ENCODE data around the gene STPG4.

STPG4 gene

GRCh38 chr2:47180531-47180930 lies 25.4 kb upstream of the STPG4 start:
- ChIA-PET CTCF (interaction anchor here (0.7 to 1.3 kb wide), 4 partner anchors 10 to 142 kb away, joined by 3 read pairs; no protein-coding TSS in a partner anchor), POLR2A (no interaction called here)
- Histone ChIP-seq H3K4me1 (ENCODE audit: control insufficient read depth, insufficient read depth, low read length) (no peaks in the 10 kb centered on the region), H3K36me3 (ENCODE audit: control insufficient read depth in 2 of 2, insufficient read depth in 1 of 2, low read length in 2 of 2) (no peaks in the 10 kb centered on the region), H3K9me3 (ENCODE audit: control insufficient read depth, insufficient read depth, low read depth, low read length) (no peaks in the 10 kb centered on the region), H3K4me3 (ENCODE audit: low read depth, low read length) (no peak overlapping the region), H3K27ac (ENCODE audit: extremely low read depth, low read depth, low read length) (no peak overlapping the region)
- TF ChIP-seq ZNF248 (tag by site-specific recombination; IDR thresholded peaks at IDR 0.05) (no peak), ZIC2 (tag by site-specific recombination; IDR thresholded peaks at IDR 0.05) (no peak), ZNF791 (tag by site-specific recombination; IDR thresholded peaks at IDR 0.05) (no peak), ZNF146 (tag by site-specific recombination; IDR thresholded peaks at IDR 0.05) (no peak), ZNF132 (tag by site-specific recombination; IDR thresholded peaks at IDR 0.05; ENCODE audit: borderline replicate concordance) (no peak), KLF16 (tag by site-specific recombination; IDR thresholded peaks at IDR 0.05) (no peak), PATZ1 (tag by site-specific recombination; IDR thresholded peaks at IDR 0.05) (no peak), ZXDB (tag by site-specific recombination; IDR thresholded peaks at IDR 0.05) (no peak), ZNF416 (tag by site-specific recombination; IDR thresholded peaks at IDR 0.05) (no peak), REPIN1 (tag by site-specific recombination; IDR thresholded peaks at IDR 0.05; ENCODE audit: low read depth) (no peak), ZNF26 (tag by site-specific recombination; IDR thresholded peaks at IDR 0.05) (no peak), ZFP41 (tag by site-specific recombination; IDR thresholded peaks at IDR 0.05; ENCODE audit: borderline replicate concordance) (no peak), ZNF174 (tag by site-specific recombination; IDR thresholded peaks at IDR 0.05) (no peak)
- TF ChIP-seq, protein P1, sequence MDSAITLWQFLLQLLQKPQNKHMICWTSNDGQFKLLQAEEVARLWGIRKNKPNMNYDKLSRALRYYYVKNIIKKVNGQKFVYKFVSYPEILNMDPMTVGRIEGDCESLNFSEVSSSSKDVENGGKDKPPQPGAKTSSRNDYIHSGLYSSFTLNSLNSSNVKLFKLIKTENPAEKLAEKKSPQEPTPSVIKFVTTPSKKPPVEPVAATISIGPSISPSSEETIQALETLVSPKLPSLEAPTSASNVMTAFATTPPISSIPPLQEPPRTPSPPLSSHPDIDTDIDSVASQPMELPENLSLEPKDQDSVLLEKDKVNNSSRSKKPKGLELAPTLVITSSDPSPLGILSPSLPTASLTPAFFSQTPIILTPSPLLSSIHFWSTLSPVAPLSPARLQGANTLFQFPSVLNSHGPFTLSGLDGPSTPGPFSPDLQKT (IDR thresholded peaks at IDR 0.05; ENCODE audit: borderline replicate concordance, low read depth, low read length) = no peak

GRCh38 chr2:47179388-47179787 lies 24.3 kb upstream of the STPG4 start:
- no peak overlapping the region for H3K27ac ChIP-seq (ENCODE audit: extremely low read depth, low read depth, low read length)
- ChIA-PET CTCF (interaction anchor here (0.9 to 1.2 kb wide), 2 partner anchors 16 to 143 kb away, joined by 3 read pairs; no protein-coding TSS in a partner anchor), POLR2A (interaction anchor here (0.6 kb wide), 1 partner anchor 128 kb away, joined by 4 read pairs; no protein-coding TSS in a partner anchor)

More at GRCh38 chr2:47179388-47179787, 24.3 kb upstream of the STPG4 start:
- TF ChIP-seq ZNF629 (tag by site-specific recombination; IDR thresholded peaks at IDR 0.05) (no peak), ZFHX2 (tag by site-specific recombination; conservative IDR thresholded peaks at IDR 0.05) (no peak), FEZF1 (tag by site-specific recombination; IDR thresholded peaks at IDR 0.05) (no peak), HOXA7 (CRISPR knock-in tag; IDR thresholded peaks at IDR 0.05; ENCODE audit: borderline replicate concordance) (no peak), ZNF521 (tag by site-specific recombination; IDR thresholded peaks at IDR 0.05) (no peak), ZBTB17 (tag by site-specific recombination; IDR thresholded peaks at IDR 0.05) (no peak), ZNF561 (tag by site-specific recombination; IDR thresholded peaks at IDR 0.05; ENCODE audit: borderline replicate concordance) (no peak), ZNF621 (tag by site-specific recombination; IDR thresholded peaks at IDR 0.05) (no peak), ZNF473 (tag by site-specific recombination; IDR thresholded peaks at IDR 0.05) (no peak), WT1 (tag by site-specific recombination; IDR thresholded peaks at IDR 0.05) (no peak), ZNF112 (tag by site-specific recombination; IDR thresholded peaks at IDR 0.05) (no peak), ZNF549 (tag by site-specific recombination; IDR thresholded peaks at IDR 0.05) (no peak), HOXC10 (CRISPR knock-in tag; IDR thresholded peaks at IDR 0.05) (no peak), ZNF24 (tag by site-specific recombination; IDR thresholded peaks at IDR 0.05) (no peak), ZNF302 (tag by site-specific recombination; IDR thresholded peaks at IDR 0.05; ENCODE audit: low read depth) (no peak), ZFP37 (tag by site-specific recombination; IDR thresholded peaks at IDR 0.05) (no peak)
- TF ChIP-seq, protein P2, sequence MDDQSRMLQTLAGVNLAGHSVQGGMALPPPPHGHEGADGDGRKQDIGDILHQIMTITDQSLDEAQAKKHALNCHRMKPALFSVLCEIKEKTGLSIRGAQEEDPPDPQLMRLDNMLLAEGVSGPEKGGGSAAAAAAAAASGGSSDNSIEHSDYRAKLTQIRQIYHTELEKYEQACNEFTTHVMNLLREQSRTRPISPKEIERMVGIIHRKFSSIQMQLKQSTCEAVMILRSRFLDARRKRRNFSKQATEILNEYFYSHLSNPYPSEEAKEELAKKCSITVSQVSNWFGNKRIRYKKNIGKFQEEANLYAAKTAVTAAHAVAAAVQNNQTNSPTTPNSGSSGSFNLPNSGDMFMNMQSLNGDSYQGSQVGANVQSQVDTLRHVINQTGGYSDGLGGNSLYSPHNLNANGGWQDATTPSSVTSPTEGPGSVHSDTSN (CRISPR knock-in tag; IDR thresholded peaks at IDR 0.05) = no peak
- Histone ChIP-seq H3K4me1 (ENCODE audit: control insufficient read depth, insufficient read depth, low read length) (no peaks in the 10 kb centered on the region), H3K4me3 (ENCODE audit: low read depth, low read length) (no peak overlapping the region), H3K36me3 (ENCODE audit: control insufficient read depth in 2 of 2, insufficient read depth in 1 of 2, low read length in 2 of 2) (peaks cover 0 to 6% of the 10 kb centered on the region in 2 experiments; a peak in 1 of 3 replicates), H3K9me3 (ENCODE audit: control insufficient read depth, insufficient read depth, low read depth, low read length) (no peaks in the 10 kb centered on the region)

All from HEK293 (cell line).